Heart left ventricle (tissue), 16 donors: Measurements from ENCODE around the gene CASKIN1. TPM values are rescaled to one million over a fixed set of nuclear protein-coding genes. Genes with fewer than 3 reads are reported as not detected.

Experiments
- ATAC-seq, 4 donors: fragments of 200-7000 bp; cut with Tn5 transposase; one replicate each; pipeline ENCODE4 v1.9.1; 2020 to 2022; ENCODE audit warnings: moderate library complexity in 4 of 4, mild to moderate bottlenecking in 3 of 4, moderate number of reproducible peaks in 1 of 4
- DNase-seq, 5 donors: peaks; one replicate each; pipeline ENCODE4 v3.0.0-alpha.2; 2020
- H3K27ac ChIP-seq, 12 donors: fragments of 200-600 bp; sonication (generic) in 4 of 12; one replicate each; pipeline versions ENCODE4 v1.5.0 to v1.8.0; 2016 to 2022; ENCODE audit warnings: mild to moderate bottlenecking in 2 of 12
- H3K27me3 ChIP-seq, 9 donors: fragments of 200-600 bp; sonication (generic) in 2 of 9; one replicate each; pipeline versions ENCODE4 v1.5.1 to v1.8.0; 2016 to 2022; ENCODE audit warnings: mild to moderate bottlenecking in 3 of 9
- H3K36me3 ChIP-seq, 9 donors: fragments of 200-600 bp; sonication (generic) in 2 of 9; one replicate each; pipeline versions ENCODE4 v1.5.0 to v1.8.0; 2018 to 2022; ENCODE audit warnings: mild to moderate bottlenecking in 2 of 9
- H3K4me1 ChIP-seq, 12 donors: fragments of 200-600 bp; sonication (generic) in 4 of 12; one replicate each; pipeline versions ENCODE4 v1.5.0 to v1.8.0; 2016 to 2022; ENCODE audit warnings: mild to moderate bottlenecking in 3 of 12
- H3K4me3 ChIP-seq, 12 donors: fragments of 200-600 bp; sonication (generic) in 4 of 12; one replicate each; pipeline versions ENCODE4 v1.5.0 to v1.8.0; 2017 to 2022; ENCODE audit warnings: mild to moderate bottlenecking in 9 of 12, moderate library complexity in 4 of 12
- H3K9me3 ChIP-seq, 12 donors: fragments of 200-600 bp; sonication (generic) in 4 of 12; one replicate each; pipeline versions ENCODE4 v1.5.0 to v1.8.0; 2016 to 2022; ENCODE audit warnings: mild to moderate bottlenecking in 1 of 12
- CTCF ChIP-seq, 12 donors: fragments of 200-600 bp; sonication (generic) in 4 of 12; IDR thresholded peaks; one replicate each; pipeline versions ENCODE4 v1.5.0 to v1.8.0; 2018 to 2022; ENCODE audit warnings: antibody characterized with exemption in 12 of 12, mild to moderate bottlenecking in 5 of 12
- POLR2A ChIP-seq, 2 donors: fragments of 450-650 bp; IDR thresholded peaks; one replicate each; pipeline ENCODE4 v1.6.1; 2017; ENCODE audit warnings: antibody characterized with exemption in 2 of 2, mild to moderate bottlenecking in 2 of 2, moderate library complexity in 2 of 2
- WGBS, 4 donors: extraction: QIAGEN DNeasy Blood & Tissue Kit in 2 of 4; methylation state at CpG; one replicate each; pipeline versions ENCODE4 v1.1.5 to v1.1.7; 2013 to 2018; 5-methylcytosine and 5-hydroxymethylcytosine counted together
- intact Hi-C, 10 donors: fragments of 100-400 bp; cut with DNase I; formaldehyde crosslinking; loops; one replicate each; pipeline versions ENCODE4 v1.11.1 to v1.14.2; 2022
- polyA plus RNA-seq, 2 donors: library from polyadenylated mRNA; stranded (reverse); fragments of 200-250 nt; gene quantifications; one replicate each; pipeline ENCODE4 v1.2.3, GENCODE V29; 2013
- total RNA-seq, 9 donors: library from RNA; depleted of rRNA in 2 of 9; stranded (reverse); fragments of >200 nt in 2 of 9; fragmentation: NEBNext Ultra II Directional in 3 of 9; extraction: Animal tissue kit (Norgen Biotek cat#: 25700) in 3 of 9; gene quantifications; one replicate each; pipeline versions ENCODE4 v1.1.0 to v1.2.4, GENCODE V29; 2016 to 2023
- donor health status: ischemic (EF 13 %, LVEDD 7.1; RV severe dilation, severe dysfunction).
- donor health status: healthy with polysubstance abuse.
- donor health status: DM: no; HTN: yes; CAD: no.
- donor health status: DM: no; HTN: no; CAD: no.
- donor health status: ischemic (EF 25% LVEDD 6.9; RV normal size, moderate dysfunction).
- donor health status: ischemic (EF 25% LVEDD 5.7; RV mildly dilated, moderate dysfunction).
- donor health status: healthy.
- donor health status: DM: yes; HTN: yes; CAD: no.
- donor health status: ischemic (EF 35%, LVEDD 5.7; RV mildly dilated, moderate dysfunction).
- donor health status: nonischemic (EF 11% LVEDD 7.7; RV severe dilation, severe dysfunction).
- donor health status: DM: yes; HTN: yes; CAD: no.
- donor health status: PGD.
- donor health status: ischemic (EF 29% LVEDD 5.4; RV normal size, mild dysfunction).
- donor health status: nonischemic (EF 23%, LVEDD 6.1; RV moderate dilation, normal function).

CASKIN1 gene
- total and polyA plus RNA-seq, 11 donors = 0.37 to 7.0 (median 2.1) TPM

- H3K4me1 ChIP-seq = peaks cover 0 to 31% (median 23%) of the 10 kb centered on the region in 12 donors
- TF ChIP-seq POLR2A (IDR thresholded peaks at IDR 0.05) (no peak), CTCF (IDR thresholded peaks at IDR 0.05) (no peak)
- DNase-seq = no peak
- no peak overlapping the region for H3K27ac ChIP-seq
- peaks cover 3 to 62% (median 51%) of the 10 kb centered on the region in 9 donors for H3K36me3 ChIP-seq
- peaks cover 0 to 24% (median 6%) of the 10 kb centered on the region in 9 donors for H3K27me3 ChIP-seq
- WGBS, 4 donors = 5 to 7% methylated on average over 40 of the region's 40 CpGs; no CpG with 5 or more reads in 2 of the 4 donors
- H3K4me3 ChIP-seq = peak overlapping the region in 10 of 12 donors; percentile 19 to 48 (median 38)
- no peaks in the 10 kb centered on the region for H3K9me3 ChIP-seq
- intact Hi-C loops = no loop called here
- ATAC-seq = no peak
Measured at GRCh38 chr16:2237102-2237482, 40.7 kb upstream of the CASKIN1 start.

- intact Hi-C loops = no loop called here
- no peaks in the 10 kb centered on the region for H3K9me3 ChIP-seq
- WGBS, 4 donors = 0 to 6% (median 4%) methylated on average over 18 to 64 of the region's 64 CpGs
- H3K36me3 ChIP-seq = peaks cover 3 to 62% (median 52%) of the 10 kb centered on the region in 9 donors
- peak within 1 kb of the TSS in 10 of 12 donors; percentile 19 to 48 (median 38) for H3K4me3 ChIP-seq
- TF ChIP-seq POLR2A (IDR thresholded peaks at IDR 0.05) (no peak), CTCF (IDR thresholded peaks at IDR 0.05) (no peak)
- DNase-seq (no peak), ATAC-seq (peak in 3 of 4 donors; percentile 23 to 51 (median 36))
- H3K4me1 ChIP-seq = peaks cover 0 to 31% (median 23%) of the 10 kb centered on the region in 12 donors
- H3K27me3 ChIP-seq = peaks cover 0 to 24% (median 6%) of the 10 kb centered on the region in 9 donors
- H3K27ac ChIP-seq = no peak within 1 kb of the TSS
Measured at GRCh38 chr16:2236337-2237101, 40.1 kb upstream of the CASKIN1 start, which contains the start of gene DNASE1L2. TSS of gene DNASE1L2 (plus strand) at chr16:2236444. CDS start at chr16:2236817, 373 bp downstream.

- H3K27me3 ChIP-seq = peaks cover 0 to 24% (median 6%) of the 10 kb centered on the region in 9 donors
- 70 to 91% (median 80%) methylated on average over 14 to 19 of the region's 19 CpGs for whole genome bisulfite sequencing, 4 donors
Measured at GRCh38 chr16:2235695-2236336, 39.4 kb upstream of the CASKIN1 start.

More at GRCh38 chr16:2235695-2236336, 39.4 kb upstream of the CASKIN1 start:
- DNase-seq (no peak), ATAC-seq (no peak)
- Histone ChIP-seq H3K9me3 (no peaks in the 10 kb centered on the region), H3K4me3 (peak overlapping the region in 3 of 12 donors; percentile 38 to 48 (median 44)), H3K4me1 (peaks cover 0 to 31% (median 23%) of the 10 kb centered on the region in 12 donors), H3K36me3 (peaks cover 3 to 64% (median 56%) of the 10 kb centered on the region in 9 donors), H3K27ac (no peak overlapping the region)
- intact Hi-C loops = no loop called here
- TF ChIP-seq CTCF (IDR thresholded peaks at IDR 0.05) (no peak), POLR2A (IDR thresholded peaks at IDR 0.05) (no peak)
